Measurements from ENCODE around the gene NSL1. TPM values are rescaled to one million over a fixed set of nuclear protein-coding genes. Genes with fewer than 3 reads are reported as not detected.
"Not testable (repeated sequence)": the region's sequence is repeated elsewhere in the genome, so short reads cannot be mapped to it uniquely, and the experiment has no call there.

Gene NSL1
- total and polyA plus RNA-seq, 2 experiments from 2014 or later = 41.4 to 44.8 TPM

DNA sequence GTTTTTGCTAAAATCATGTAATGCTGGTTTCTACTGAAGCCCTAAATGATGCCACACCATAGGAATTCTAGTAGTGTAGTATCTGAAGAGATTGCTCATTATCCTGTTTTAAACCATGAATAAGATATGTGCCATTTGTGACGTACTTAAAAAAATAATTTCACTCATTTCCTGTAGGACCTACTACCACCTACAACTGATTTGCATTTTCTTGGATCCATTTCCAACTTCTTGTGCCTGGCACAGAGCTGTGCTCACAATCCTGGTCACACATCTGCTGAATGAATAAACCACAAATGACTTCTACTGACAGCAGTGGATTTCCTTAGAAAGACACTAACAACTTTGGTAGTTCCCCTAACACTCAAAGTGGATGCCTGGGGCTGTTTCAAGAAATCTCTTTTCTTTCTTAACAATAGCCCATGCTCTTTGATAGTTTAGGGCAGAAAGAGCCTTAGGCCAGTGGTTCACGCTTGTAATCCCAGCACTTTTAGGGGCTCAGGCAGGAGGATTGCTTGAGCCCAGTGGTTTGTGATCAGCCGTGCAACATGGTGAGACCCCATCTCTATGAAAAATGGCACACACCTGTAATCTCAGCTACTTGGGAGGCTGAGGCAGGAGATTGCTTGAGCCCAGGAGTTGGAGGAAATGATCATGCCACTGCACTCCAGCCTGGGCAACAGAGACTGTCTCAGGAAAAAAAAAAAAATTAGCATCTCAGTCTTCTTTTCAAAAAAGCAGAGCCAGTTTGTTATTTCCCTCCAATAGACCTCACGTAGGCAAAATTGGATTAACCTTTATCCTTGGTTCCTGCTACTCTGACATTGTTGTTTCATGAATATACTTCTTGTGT lies 78.9 kb downstream of the NSL1 start:
- Histone ChIP-seq H3K4me1 (ENCODE audit: low read depth) (no peaks in the 10 kb centered on the region), H3K9me3 (ENCODE audit: low read depth) (no peaks in the 10 kb centered on the region), H3K27ac (no peak overlapping the region), H3K4me3 (no peak overlapping the region), H3K27me3 (no peaks in the 10 kb centered on the region), H3K36me3 (no peaks in the 10 kb centered on the region)
- TF ChIP-seq, protein P1, sequence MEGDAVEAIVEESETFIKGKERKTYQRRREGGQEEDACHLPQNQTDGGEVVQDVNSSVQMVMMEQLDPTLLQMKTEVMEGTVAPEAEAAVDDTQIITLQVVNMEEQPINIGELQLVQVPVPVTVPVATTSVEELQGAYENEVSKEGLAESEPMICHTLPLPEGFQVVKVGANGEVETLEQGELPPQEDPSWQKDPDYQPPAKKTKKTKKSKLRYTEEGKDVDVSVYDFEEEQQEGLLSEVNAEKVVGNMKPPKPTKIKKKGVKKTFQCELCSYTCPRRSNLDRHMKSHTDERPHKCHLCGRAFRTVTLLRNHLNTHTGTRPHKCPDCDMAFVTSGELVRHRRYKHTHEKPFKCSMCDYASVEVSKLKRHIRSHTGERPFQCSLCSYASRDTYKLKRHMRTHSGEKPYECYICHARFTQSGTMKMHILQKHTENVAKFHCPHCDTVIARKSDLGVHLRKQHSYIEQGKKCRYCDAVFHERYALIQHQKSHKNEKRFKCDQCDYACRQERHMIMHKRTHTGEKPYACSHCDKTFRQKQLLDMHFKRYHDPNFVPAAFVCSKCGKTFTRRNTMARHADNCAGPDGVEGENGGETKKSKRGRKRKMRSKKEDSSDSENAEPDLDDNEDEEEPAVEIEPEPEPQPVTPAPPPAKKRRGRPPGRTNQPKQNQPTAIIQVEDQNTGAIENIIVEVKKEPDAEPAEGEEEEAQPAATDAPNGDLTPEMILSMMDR (IDR thresholded peaks at IDR 0.05; ENCODE audit: low read depth, low read length) = no peak
- DNase-seq (ENCODE audit: low read depth in 1 of 2, low spot score in 1 of 2) = peak in 1 of 2 donors; percentile 58

DNA sequence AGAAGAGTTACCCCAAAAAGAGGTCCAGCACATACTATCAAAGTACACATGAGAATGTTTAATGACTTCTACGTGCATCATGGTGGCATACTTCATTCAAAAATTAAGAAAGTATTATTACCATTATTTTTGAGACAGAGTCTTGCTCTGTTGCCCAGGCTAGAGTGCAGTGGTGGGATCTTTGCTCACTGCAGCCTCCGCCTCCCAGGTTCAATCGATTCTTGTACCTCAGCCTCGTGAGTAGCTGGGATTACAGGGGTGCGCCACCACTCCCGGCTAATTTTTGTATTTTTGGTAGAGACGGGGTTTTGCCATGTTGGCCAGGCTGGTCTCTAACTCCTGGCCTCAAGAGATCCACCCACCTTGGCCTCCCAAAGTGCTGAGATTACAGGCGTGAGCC lies 79.6 kb downstream of the NSL1 start:
- not testable (repeated sequence) for DNase-seq (ENCODE audit: low read depth in 1 of 2, low spot score in 1 of 2); H3K27ac ChIP-seq; H3K27me3 ChIP-seq; H3K9me3 ChIP-seq (ENCODE audit: low read depth); H3K4me1 ChIP-seq (ENCODE audit: low read depth); H3K36me3 ChIP-seq; H3K4me3 ChIP-seq

- no peak for DNase-seq (ENCODE audit: low read depth in 1 of 2, low spot score in 1 of 2)
- no peaks in the 10 kb centered on the region for H3K9me3 ChIP-seq (ENCODE audit: low read depth)
Observed at GRCh38 chr1:212710566-212710965, 81.0 kb downstream of the NSL1 start.

GRCh38 chr1:212703991-212704564 lies 87.5 kb downstream of the NSL1 start:
- H3K27me3 ChIP-seq = peaks cover 48% of the 10 kb centered on the region

More at GRCh38 chr1:212710566-212710965, 81.0 kb downstream of the NSL1 start:
- H3K4me3 ChIP-seq = no peak overlapping the region
- H3K36me3 ChIP-seq = no peaks in the 10 kb centered on the region
- H3K4me1 ChIP-seq (ENCODE audit: low read depth) = no peaks in the 10 kb centered on the region
- TF ChIP-seq, protein P1 (IDR thresholded peaks at IDR 0.05; ENCODE audit: low read depth, low read length) = no peak
- H3K27me3 ChIP-seq = no peaks in the 10 kb centered on the region
- H3K27ac ChIP-seq = no peak overlapping the region

DNA sequence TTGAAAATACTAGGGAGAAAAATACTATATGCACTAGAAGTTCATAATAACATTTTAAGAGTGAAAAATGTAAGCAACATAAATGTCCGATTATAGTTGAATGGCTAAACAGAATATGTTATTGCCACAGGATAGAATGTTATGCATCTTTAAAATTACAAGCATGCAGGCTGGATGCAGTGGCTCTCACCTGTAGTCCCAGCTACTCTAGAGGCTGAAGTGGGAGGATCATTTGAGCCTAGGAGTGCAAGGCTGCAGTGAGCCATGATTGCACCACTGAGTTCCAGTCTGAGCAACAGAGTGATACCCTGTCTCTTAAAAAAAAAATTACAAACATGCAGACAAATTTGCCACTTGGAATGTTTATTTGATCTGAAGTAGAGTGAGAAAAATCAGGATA lies 88.9 kb downstream of the NSL1 start:
- Histone ChIP-seq H3K27me3 (peaks cover 62% of the 10 kb centered on the region), H3K4me3 (no peak overlapping the region)
- no peak for DNase-seq (ENCODE audit: low read depth in 1 of 2, low spot score in 1 of 2)

More at GRCh38 chr1:212703991-212704564, 87.5 kb downstream of the NSL1 start:
- no peak for DNase-seq (ENCODE audit: low read depth in 1 of 2, low spot score in 1 of 2)
- Histone ChIP-seq H3K4me1 (ENCODE audit: low read depth) (no peaks in the 10 kb centered on the region), H3K27ac (no peak overlapping the region), H3K9me3 (ENCODE audit: low read depth) (no peaks in the 10 kb centered on the region), H3K36me3 (no peaks in the 10 kb centered on the region), H3K4me3 (no peak overlapping the region)
- TF ChIP-seq, protein P1 (IDR thresholded peaks at IDR 0.05; ENCODE audit: low read depth, low read length) = no peak

More for the DNA sequence above, 88.9 kb downstream of the NSL1 start:
- no peaks in the 10 kb centered on the region for H3K36me3 ChIP-seq
- H3K4me1 ChIP-seq (ENCODE audit: low read depth) = no peaks in the 10 kb centered on the region
- TF ChIP-seq, protein P1 (IDR thresholded peaks at IDR 0.05; ENCODE audit: low read depth, low read length) = no peak
- no peak overlapping the region for H3K27ac ChIP-seq
- no peaks in the 10 kb centered on the region for H3K9me3 ChIP-seq (ENCODE audit: low read depth)

All from cardiac muscle cell (in vitro differentiated cells and primary cell).